ENCODE measurements around the gene ZNF530.

ZNF530 gene

GRCh38 chr19:57633832-57634131 lies 34.1 kb downstream of the ZNF530 start:
- ChIA-PET CTCF (no interaction called here), POLR2A (no interaction called here)
- H3K9me3 ChIP-seq (ENCODE audit: control extremely low read depth in 1 of 5, control insufficient read depth in 4 of 5, insufficient read depth in 2 of 5, low read depth in 1 of 5, low read length in 4 of 5), result peaks cover 3 to 28% (median 10%) of the 10 kb centered on the region in 5 experiments
- H3K4me3 ChIP-seq (ENCODE audit: control insufficient read depth in 1 of 7, extremely low read depth in 1 of 7, insufficient read depth in 4 of 7, low read depth in 2 of 7, low read length in 6 of 7), result peak overlapping the region; percentile 88 to 99 (median 95)
- 78% methylated on average over 6 of the region's 6 CpGs for WGBS (ENCODE audit: insufficient coverage)
- no peak overlapping the region for H3K27ac ChIP-seq (ENCODE audit: insufficient read depth in 1 of 2, low read depth in 1 of 2, low read length in 2 of 2, poor library complexity in 1 of 2, severe bottlenecking in 2 of 2)
- no peaks in the 10 kb centered on the region for H3K27me3 ChIP-seq (replicated peaks in 2 of 5; ENCODE audit: control insufficient read depth in 4 of 5, insufficient read depth in 5 of 5, low read length in 4 of 5)
- peaks cover 0 to 12% (median 10%) of the 10 kb centered on the region in 4 experiments for H3K4me1 ChIP-seq (ENCODE audit: control extremely low read depth in 1 of 4, control insufficient read depth in 4 of 4, insufficient read depth in 4 of 4, low read length in 3 of 4)
- peaks cover 16 to 44% (median 18%) of the 10 kb centered on the region in 4 experiments for H3K36me3 ChIP-seq (ENCODE audit: control insufficient read depth in 4 of 4, insufficient read depth in 4 of 4, low read length in 3 of 4)
- no peak for DNase-seq

GRCh38 chr19:57637379-57637778 lies 37.7 kb downstream of the ZNF530 start:
- H3K36me3 ChIP-seq (ENCODE audit: control insufficient read depth in 4 of 4, insufficient read depth in 4 of 4, low read length in 3 of 4), result peaks cover 42 to 79% (median 50%) of the 10 kb centered on the region in 4 experiments
- POLR2A ChIA-PET, result no interaction called here
- no peak for DNase-seq
- no peak overlapping the region for H3K4me3 ChIP-seq (ENCODE audit: control insufficient read depth in 1 of 7, extremely low read depth in 1 of 7, insufficient read depth in 4 of 7, low read depth in 2 of 7, low read length in 6 of 7)
- H3K27me3 ChIP-seq (replicated peaks in 2 of 5; ENCODE audit: control insufficient read depth in 4 of 5, insufficient read depth in 5 of 5, low read length in 4 of 5), result no peaks in the 10 kb centered on the region
- peaks cover 24 to 59% (median 36%) of the 10 kb centered on the region in 5 experiments for H3K9me3 ChIP-seq (ENCODE audit: control extremely low read depth in 1 of 5, control insufficient read depth in 4 of 5, insufficient read depth in 2 of 5, low read depth in 1 of 5, low read length in 4 of 5)
- 100% methylated on average over 4 of the region's 4 CpGs for WGBS (ENCODE audit: insufficient coverage)
- peaks cover 0 to 12% (median 10%) of the 10 kb centered on the region in 4 experiments for H3K4me1 ChIP-seq (ENCODE audit: control extremely low read depth in 1 of 4, control insufficient read depth in 4 of 4, insufficient read depth in 4 of 4, low read length in 3 of 4)
- CTCF ChIA-PET, result interaction anchor here (0.6 to 1.0 kb wide), 2 partner anchors 21 to 85 kb away, joined by 3 read pairs; no protein-coding TSS in a partner anchor
- no peak overlapping the region for H3K27ac ChIP-seq (ENCODE audit: insufficient read depth in 1 of 2, low read depth in 1 of 2, low read length in 2 of 2, poor library complexity in 1 of 2, severe bottlenecking in 2 of 2)

- Histone ChIP-seq H3K4me3 (ENCODE audit: control insufficient read depth in 1 of 7, extremely low read depth in 1 of 7, insufficient read depth in 4 of 7, low read depth in 2 of 7, low read length in 6 of 7) (peak overlapping the region in 2 of 7 experiments; percentile 31), H3K9me3 (ENCODE audit: control extremely low read depth in 1 of 5, control insufficient read depth in 4 of 5, insufficient read depth in 2 of 5, low read depth in 1 of 5, low read length in 4 of 5) (peaks cover 16 to 61% (median 44%) of the 10 kb centered on the region in 5 experiments), H3K27ac (ENCODE audit: insufficient read depth in 1 of 2, low read depth in 1 of 2, low read length in 2 of 2, poor library complexity in 1 of 2, severe bottlenecking in 2 of 2) (no peak overlapping the region), H3K36me3 (ENCODE audit: control insufficient read depth in 4 of 4, insufficient read depth in 4 of 4, low read length in 3 of 4) (peaks cover 31 to 66% (median 45%) of the 10 kb centered on the region in 4 experiments), H3K4me1 (ENCODE audit: control extremely low read depth in 1 of 4, control insufficient read depth in 4 of 4, insufficient read depth in 4 of 4, low read length in 3 of 4) (no peaks in the 10 kb centered on the region), H3K27me3 (replicated peaks in 2 of 5; ENCODE audit: control insufficient read depth in 4 of 5, insufficient read depth in 5 of 5, low read length in 4 of 5) (no peaks in the 10 kb centered on the region)
- CTCF ChIA-PET, result no interaction called here
- POLR2A ChIA-PET, result no interaction called here
- no CpG with 5 or more reads among the region's 4 CpGs for WGBS (ENCODE audit: insufficient coverage)
- DNase-seq, result no peak
Observed at GRCh38 chr19:57641715-57642234, 42.1 kb downstream of the ZNF530 start.

DNA sequence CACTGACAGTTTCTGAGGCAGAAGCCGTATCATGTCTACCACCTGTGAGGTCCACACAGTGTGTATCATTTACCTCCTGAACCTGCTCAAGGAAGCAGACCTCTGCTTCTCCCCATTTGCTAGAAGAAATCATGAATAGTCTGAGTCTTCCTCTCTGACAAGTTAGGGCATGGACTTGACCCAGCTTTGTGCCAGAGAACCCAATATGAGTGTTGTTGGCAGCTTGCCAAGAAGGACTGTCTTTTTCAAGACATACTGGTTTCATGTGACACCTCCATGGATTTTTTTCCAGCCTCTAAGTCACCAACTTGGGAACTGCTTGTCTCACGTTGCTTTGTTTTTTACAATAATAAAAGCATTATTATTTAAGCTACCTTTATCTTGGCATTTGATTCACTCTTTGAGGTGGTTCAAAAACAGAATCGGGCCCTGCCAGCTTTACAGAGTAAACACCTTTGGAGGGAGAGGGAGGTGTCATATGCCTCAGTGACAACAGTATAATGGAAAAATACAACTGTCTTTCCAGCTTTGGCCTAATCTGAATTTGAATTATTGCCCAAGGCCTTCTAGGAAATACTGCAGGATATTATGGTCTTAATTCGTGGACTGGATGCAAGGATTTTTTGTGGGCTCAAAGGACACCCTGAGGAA lies 42.8 kb downstream of the ZNF530 start:
- CTCF ChIA-PET, result no interaction called here
- H3K4me3 ChIP-seq (ENCODE audit: control insufficient read depth in 1 of 7, extremely low read depth in 1 of 7, insufficient read depth in 4 of 7, low read depth in 2 of 7, low read length in 6 of 7), result no peak overlapping the region
- H3K27ac ChIP-seq (ENCODE audit: insufficient read depth in 1 of 2, low read depth in 1 of 2, low read length in 2 of 2, poor library complexity in 1 of 2, severe bottlenecking in 2 of 2), result no peak overlapping the region
- no peaks in the 10 kb centered on the region for H3K4me1 ChIP-seq (ENCODE audit: control extremely low read depth in 1 of 4, control insufficient read depth in 4 of 4, insufficient read depth in 4 of 4, low read length in 3 of 4)
- H3K9me3 ChIP-seq (ENCODE audit: control extremely low read depth in 1 of 5, control insufficient read depth in 4 of 5, insufficient read depth in 2 of 5, low read depth in 1 of 5, low read length in 4 of 5), result peaks cover 16 to 57% (median 41%) of the 10 kb centered on the region in 5 experiments
- DNase-seq, result no peak
- POLR2A ChIA-PET, result no interaction called here
- no peaks in the 10 kb centered on the region for H3K27me3 ChIP-seq (replicated peaks in 2 of 5; ENCODE audit: control insufficient read depth in 4 of 5, insufficient read depth in 5 of 5, low read length in 4 of 5)
- WGBS (ENCODE audit: insufficient coverage), result 100% methylated on average over 3 of the region's 4 CpGs
- H3K36me3 ChIP-seq (ENCODE audit: control insufficient read depth in 4 of 4, insufficient read depth in 4 of 4, low read length in 3 of 4), result peaks cover 28 to 58% (median 39%) of the 10 kb centered on the region in 4 experiments

DNA sequence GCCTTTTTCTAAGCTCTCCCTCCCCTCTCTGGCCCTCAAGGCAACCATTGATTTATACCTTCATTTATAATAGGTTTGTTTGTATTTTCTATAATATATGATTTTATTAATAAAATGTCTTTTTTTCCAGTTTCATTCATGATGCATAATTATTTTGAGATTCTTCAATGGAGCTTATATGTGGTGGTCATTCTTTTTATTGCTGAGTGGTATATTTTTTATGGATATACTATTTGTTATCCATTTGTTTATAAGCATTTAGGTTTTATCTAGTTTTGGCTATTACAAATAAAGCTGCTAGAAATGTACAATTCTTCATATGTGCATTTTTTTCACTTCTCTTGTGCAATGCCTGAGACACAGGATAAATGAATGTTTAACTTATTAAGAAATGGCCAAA lies 44.0 kb downstream of the ZNF530 start:
- no peak overlapping the region for H3K27ac ChIP-seq (ENCODE audit: insufficient read depth in 1 of 2, low read depth in 1 of 2, low read length in 2 of 2, poor library complexity in 1 of 2, severe bottlenecking in 2 of 2)
- no peaks in the 10 kb centered on the region for H3K4me1 ChIP-seq (ENCODE audit: control extremely low read depth in 1 of 4, control insufficient read depth in 4 of 4, insufficient read depth in 4 of 4, low read length in 3 of 4)
- no peaks in the 10 kb centered on the region for H3K27me3 ChIP-seq (replicated peaks in 2 of 5; ENCODE audit: control insufficient read depth in 4 of 5, insufficient read depth in 5 of 5, low read length in 4 of 5)
- ChIA-PET POLR2A (no interaction called here), CTCF (no interaction called here)
- no peak overlapping the region for H3K4me3 ChIP-seq (ENCODE audit: control insufficient read depth in 1 of 7, extremely low read depth in 1 of 7, insufficient read depth in 4 of 7, low read depth in 2 of 7, low read length in 6 of 7)
- no peak for DNase-seq
- peaks cover 28 to 46% (median 39%) of the 10 kb centered on the region in 4 experiments for H3K36me3 ChIP-seq (ENCODE audit: control insufficient read depth in 4 of 4, insufficient read depth in 4 of 4, low read length in 3 of 4)
- peaks cover 15 to 48% (median 38%) of the 10 kb centered on the region in 5 experiments for H3K9me3 ChIP-seq (ENCODE audit: control extremely low read depth in 1 of 5, control insufficient read depth in 4 of 5, insufficient read depth in 2 of 5, low read depth in 1 of 5, low read length in 4 of 5)

- Histone ChIP-seq H3K27ac (ENCODE audit: insufficient read depth in 1 of 2, low read depth in 1 of 2, low read length in 2 of 2, poor library complexity in 1 of 2, severe bottlenecking in 2 of 2) (no peak overlapping the region), H3K4me3 (ENCODE audit: control insufficient read depth in 1 of 7, extremely low read depth in 1 of 7, insufficient read depth in 4 of 7, low read depth in 2 of 7, low read length in 6 of 7) (no peak overlapping the region), H3K4me1 (ENCODE audit: control extremely low read depth in 1 of 4, control insufficient read depth in 4 of 4, insufficient read depth in 4 of 4, low read length in 3 of 4) (peaks cover 0 to 14% (median 5%) of the 10 kb centered on the region in 4 experiments), H3K27me3 (replicated peaks in 2 of 5; ENCODE audit: control insufficient read depth in 4 of 5, insufficient read depth in 5 of 5, low read length in 4 of 5) (no peaks in the 10 kb centered on the region), H3K9me3 (ENCODE audit: control extremely low read depth in 1 of 5, control insufficient read depth in 4 of 5, insufficient read depth in 2 of 5, low read depth in 1 of 5, low read length in 4 of 5) (peaks cover 0 to 20% (median 6%) of the 10 kb centered on the region in 5 experiments), H3K36me3 (ENCODE audit: control insufficient read depth in 4 of 4, insufficient read depth in 4 of 4, low read length in 3 of 4) (peaks cover 0 to under 1% (median 0%) of the 10 kb centered on the region in 4 experiments)
- WGBS (ENCODE audit: insufficient coverage), result 89% methylated on average over 4 of the region's 6 CpGs
- ChIA-PET CTCF (no interaction called here), POLR2A (no interaction called here)
- no peak for DNase-seq
Observed at GRCh38 chr19:57648331-57649003, 48.8 kb downstream of the ZNF530 start.

- Histone ChIP-seq H3K27me3 (replicated peaks in 2 of 5; ENCODE audit: control insufficient read depth in 4 of 5, insufficient read depth in 5 of 5, low read length in 4 of 5) (no peaks in the 10 kb centered on the region), H3K4me1 (ENCODE audit: control extremely low read depth in 1 of 4, control insufficient read depth in 4 of 4, insufficient read depth in 4 of 4, low read length in 3 of 4) (peaks cover 0 to 14% (median 5%) of the 10 kb centered on the region in 4 experiments), H3K27ac (ENCODE audit: insufficient read depth in 1 of 2, low read depth in 1 of 2, low read length in 2 of 2, poor library complexity in 1 of 2, severe bottlenecking in 2 of 2) (no peak overlapping the region), H3K9me3 (ENCODE audit: control extremely low read depth in 1 of 5, control insufficient read depth in 4 of 5, insufficient read depth in 2 of 5, low read depth in 1 of 5, low read length in 4 of 5) (peaks cover 0 to 31% (median 11%) of the 10 kb centered on the region in 5 experiments), H3K4me3 (ENCODE audit: control insufficient read depth in 1 of 7, extremely low read depth in 1 of 7, insufficient read depth in 4 of 7, low read depth in 2 of 7, low read length in 6 of 7) (peak overlapping the region in 2 of 7 experiments; percentile 18 to 37), H3K36me3 (ENCODE audit: control insufficient read depth in 4 of 4, insufficient read depth in 4 of 4, low read length in 3 of 4) (no peaks in the 10 kb centered on the region)
- WGBS (ENCODE audit: insufficient coverage), result 71% methylated on average over 6 of the region's 6 CpGs
- ChIA-PET CTCF (no interaction called here), POLR2A (no interaction called here)
- DNase-seq, result no peak
Observed at GRCh38 chr19:57651654-57651996, 51.9 kb downstream of the ZNF530 start.

Measured in common myeloid progenitor, CD34-positive (primary cell).